SJCRH30 (cell line): ENCODE data around the gene EIF2AK3. TPM values are rescaled to one million over a fixed set of nuclear protein-coding genes. Genes with fewer than 3 reads are reported as not detected.
"Not testable (repeated sequence)": the region's sequence is repeated elsewhere in the genome, so short reads cannot be mapped to it uniquely, and the experiment has no call there.

Source experiments
- DNase-seq, 2 experiments: peaks; one replicate each; pipeline ENCODE4 v3.0.0-alpha.2; 2015 to 2020
- H3K27ac ChIP-seq: fragments of 250-450 bp; sonication (Bioruptor Pico); 2 replicates; pipeline ENCODE4 v1.5.1; 2020; ENCODE audit warnings: mild to moderate bottlenecking, moderate library complexity
- H3K27me3 ChIP-seq: fragments of 250-450 bp; sonication (Bioruptor Pico); 2 replicates; pipeline ENCODE4 v1.5.1; 2020; ENCODE audit warnings: mild to moderate bottlenecking, moderate library complexity
- H3K36me3 ChIP-seq: fragments of 250-450 bp; sonication (Bioruptor Pico); 2 replicates; pipeline ENCODE4 v1.5.1; 2020; ENCODE audit warnings: mild to moderate bottlenecking, moderate library complexity
- H3K4me1 ChIP-seq: fragments of 250-450 bp; sonication (Bioruptor Pico); 2 replicates; pipeline ENCODE4 v1.5.1; 2020; ENCODE audit warnings: mild to moderate bottlenecking, moderate library complexity
- H3K4me3 ChIP-seq: fragments of 250-450 bp; sonication (Bioruptor Pico); 2 replicates; pipeline ENCODE4 v1.5.1; 2020; ENCODE audit warnings: mild to moderate bottlenecking, moderate library complexity
- H3K9me3 ChIP-seq: fragments of 250-450 bp; sonication (Bioruptor Pico); replicated peaks from 2 replicates; pipeline ENCODE4 v1.5.1; 2020; ENCODE audit warnings: mild to moderate bottlenecking, moderate library complexity
- total RNA-seq: library from RNA; depleted of rRNA; stranded (reverse); fragments of >200 nt; shearing (Covaris generic); gene quantifications from 2 replicates; pipeline ENCODE4 v1.2.3, GENCODE V29; 2014

EIF2AK3 gene
- total RNA-seq, 1 experiment from 2014 or later = 20.8 TPM

GRCh38 chr2:88651646-88652045 is 24.4 kb upstream of the EIF2AK3 start:
- no peak for DNase-seq
- H3K27ac ChIP-seq = no peak overlapping the region
- H3K4me3 ChIP-seq = no peak overlapping the region
- no peaks in the 10 kb centered on the region for H3K9me3 ChIP-seq
- no peaks in the 10 kb centered on the region for H3K4me1 ChIP-seq
- no peaks in the 10 kb centered on the region for H3K36me3 ChIP-seq
- no peaks in the 10 kb centered on the region for H3K27me3 ChIP-seq

- H3K36me3 ChIP-seq, H3K9me3 ChIP-seq, H3K27ac ChIP-seq, H3K4me3 ChIP-seq, DNase-seq, H3K27me3 ChIP-seq, H3K4me1 ChIP-seq: not testable (repeated sequence)
Measured at GRCh38 chr2:88645291-88645882, 18.1 kb upstream of the EIF2AK3 start.

- Histone ChIP-seq H3K36me3 (no peaks in the 10 kb centered on the region), H3K4me1 (no peaks in the 10 kb centered on the region)
Measured at GRCh38 chr2:88642278-88642677, 15.0 kb upstream of the EIF2AK3 start.

GRCh38 chr2:88641330-88641729 is 14.1 kb upstream of the EIF2AK3 start:
- no peaks in the 10 kb centered on the region; the same call in 1 of the 2 replicates for H3K9me3 ChIP-seq
- DNase-seq = no peak
- H3K27me3 ChIP-seq = no peaks in the 10 kb centered on the region
- no peaks in the 10 kb centered on the region for H3K36me3 ChIP-seq
- H3K4me3 ChIP-seq = no peak overlapping the region
- H3K4me1 ChIP-seq = no peaks in the 10 kb centered on the region
- no peak overlapping the region for H3K27ac ChIP-seq

More at GRCh38 chr2:88642278-88642677, 15.0 kb upstream of the EIF2AK3 start:
- H3K4me3 ChIP-seq = no peak overlapping the region
- DNase-seq = no peak
- no peaks in the 10 kb centered on the region; the same call in 1 of the 2 replicates for H3K9me3 ChIP-seq
- H3K27ac ChIP-seq = no peak overlapping the region
- no peaks in the 10 kb centered on the region for H3K27me3 ChIP-seq

DNA sequence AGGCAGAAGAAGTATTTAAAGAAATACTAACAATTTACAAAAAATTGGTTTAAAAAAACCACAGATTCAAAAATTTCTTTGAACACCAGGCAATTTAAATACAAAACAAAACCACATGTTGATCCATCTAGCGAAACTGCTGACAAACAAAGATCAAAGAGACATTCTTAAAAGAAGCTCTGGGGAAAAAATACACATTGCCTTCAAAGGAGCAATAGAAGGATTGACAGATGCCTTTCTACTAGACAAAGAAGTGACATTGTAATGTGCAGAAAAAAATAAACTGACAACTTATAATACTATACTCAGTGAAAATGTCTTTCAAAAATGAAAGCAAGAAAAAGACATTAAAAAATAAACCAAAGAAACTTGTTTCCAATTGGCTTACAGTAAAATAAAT is 12.6 kb upstream of the EIF2AK3 start:
- H3K9me3 ChIP-seq = no peaks in the 10 kb centered on the region; the same call in 1 of the 2 replicates
- H3K36me3 ChIP-seq = no peaks in the 10 kb centered on the region
- no peak for DNase-seq
- no peaks in the 10 kb centered on the region for H3K4me1 ChIP-seq
- no peak overlapping the region for H3K27ac ChIP-seq
- no peaks in the 10 kb centered on the region for H3K27me3 ChIP-seq
- H3K4me3 ChIP-seq = no peak overlapping the region

GRCh38 chr2:88638743-88639142 is 11.5 kb upstream of the EIF2AK3 start:
- Histone ChIP-seq H3K4me1 (no peaks in the 10 kb centered on the region), H3K27me3 (no peaks in the 10 kb centered on the region)
- no peak for DNase-seq

GRCh38 chr2:88638123-88638650 is 10.9 kb upstream of the EIF2AK3 start:
- Histone ChIP-seq H3K27ac (no peak overlapping the region), H3K27me3 (no peaks in the 10 kb centered on the region), H3K36me3 (no peaks in the 10 kb centered on the region), H3K9me3 (no peaks in the 10 kb centered on the region; the same call in 1 of the 2 replicates), H3K4me3 (no peak overlapping the region), H3K4me1 (no peaks in the 10 kb centered on the region)
- DNase-seq = no peak

More at GRCh38 chr2:88638743-88639142, 11.5 kb upstream of the EIF2AK3 start:
- Histone ChIP-seq H3K9me3 (no peaks in the 10 kb centered on the region; the same call in 1 of the 2 replicates), H3K36me3 (no peaks in the 10 kb centered on the region), H3K4me3 (no peak overlapping the region), H3K27ac (no peak overlapping the region)

GRCh38 chr2:88637464-88637863 is 10.2 kb upstream of the EIF2AK3 start:
- no peak overlapping the region for H3K4me3 ChIP-seq
- no peak for DNase-seq
- no peaks in the 10 kb centered on the region; the same call in 1 of the 2 replicates for H3K9me3 ChIP-seq
- H3K4me1 ChIP-seq = no peaks in the 10 kb centered on the region
- no peak overlapping the region for H3K27ac ChIP-seq
- no peaks in the 10 kb centered on the region for H3K36me3 ChIP-seq
- no peaks in the 10 kb centered on the region for H3K27me3 ChIP-seq

DNA sequence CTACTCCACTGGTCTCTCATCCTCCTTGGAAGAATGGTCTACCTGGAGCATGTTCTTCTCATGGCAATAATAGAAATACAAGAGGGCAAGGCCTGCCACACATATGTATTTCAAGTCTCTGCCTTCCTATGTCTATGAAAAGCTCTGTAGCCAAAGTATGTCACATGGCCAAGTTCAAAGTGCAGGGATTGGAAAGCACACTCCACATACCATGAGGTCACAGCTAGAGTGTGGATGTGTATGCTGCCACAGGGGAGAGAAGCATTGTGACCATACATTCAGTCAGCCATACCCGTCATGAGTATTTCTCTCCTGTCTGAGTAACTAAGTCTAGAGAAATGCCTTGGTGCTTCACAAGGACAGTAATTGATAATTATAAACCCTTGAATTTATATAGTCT is 8.8 kb upstream of the EIF2AK3 start:
- H3K27ac ChIP-seq = no peak overlapping the region
- H3K9me3 ChIP-seq = no peaks in the 10 kb centered on the region; the same call in 1 of the 2 replicates
- DNase-seq = no peak
- H3K4me1 ChIP-seq = no peaks in the 10 kb centered on the region
- no peaks in the 10 kb centered on the region for H3K36me3 ChIP-seq
- no peaks in the 10 kb centered on the region for H3K27me3 ChIP-seq
- no peak overlapping the region for H3K4me3 ChIP-seq

GRCh38 chr2:88632569-88632968 is 5.3 kb upstream of the EIF2AK3 start:
- no peak overlapping the region for H3K27ac ChIP-seq
- DNase-seq = no peak
- H3K4me1 ChIP-seq = no peaks in the 10 kb centered on the region
- no peaks in the 10 kb centered on the region for H3K9me3 ChIP-seq
- no peaks in the 10 kb centered on the region for H3K36me3 ChIP-seq
- H3K4me3 ChIP-seq = no peak overlapping the region
- H3K27me3 ChIP-seq = no peaks in the 10 kb centered on the region

DNA sequence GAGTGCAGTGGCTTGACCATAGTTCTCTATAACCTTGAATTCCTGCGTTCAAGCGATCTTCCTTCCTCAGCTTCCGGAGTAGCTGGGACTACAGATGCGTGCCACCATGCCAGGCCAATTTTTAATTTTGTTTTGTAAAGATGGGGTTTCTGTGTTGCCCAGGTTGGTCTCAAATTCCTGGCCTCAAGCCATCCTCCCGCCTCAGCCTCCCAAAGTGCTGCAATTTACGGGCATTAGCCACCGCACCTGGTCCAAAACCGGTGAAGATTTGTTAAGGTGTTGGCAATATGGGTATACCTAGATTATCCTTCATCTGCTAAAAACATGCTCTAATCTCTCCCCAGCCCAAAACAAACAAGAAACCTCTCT is 1.3 kb upstream of the EIF2AK3 start:
- DNase-seq = no peak
- no peaks in the 10 kb centered on the region for H3K4me1 ChIP-seq
- no peak overlapping the region; the same call in 1 of the 2 replicates for H3K27ac ChIP-seq
- no peaks in the 10 kb centered on the region for H3K9me3 ChIP-seq
- H3K36me3 ChIP-seq = no peaks in the 10 kb centered on the region
- no peaks in the 10 kb centered on the region for H3K27me3 ChIP-seq
- H3K4me3 ChIP-seq = peak overlapping the region; percentile 62

DNA sequence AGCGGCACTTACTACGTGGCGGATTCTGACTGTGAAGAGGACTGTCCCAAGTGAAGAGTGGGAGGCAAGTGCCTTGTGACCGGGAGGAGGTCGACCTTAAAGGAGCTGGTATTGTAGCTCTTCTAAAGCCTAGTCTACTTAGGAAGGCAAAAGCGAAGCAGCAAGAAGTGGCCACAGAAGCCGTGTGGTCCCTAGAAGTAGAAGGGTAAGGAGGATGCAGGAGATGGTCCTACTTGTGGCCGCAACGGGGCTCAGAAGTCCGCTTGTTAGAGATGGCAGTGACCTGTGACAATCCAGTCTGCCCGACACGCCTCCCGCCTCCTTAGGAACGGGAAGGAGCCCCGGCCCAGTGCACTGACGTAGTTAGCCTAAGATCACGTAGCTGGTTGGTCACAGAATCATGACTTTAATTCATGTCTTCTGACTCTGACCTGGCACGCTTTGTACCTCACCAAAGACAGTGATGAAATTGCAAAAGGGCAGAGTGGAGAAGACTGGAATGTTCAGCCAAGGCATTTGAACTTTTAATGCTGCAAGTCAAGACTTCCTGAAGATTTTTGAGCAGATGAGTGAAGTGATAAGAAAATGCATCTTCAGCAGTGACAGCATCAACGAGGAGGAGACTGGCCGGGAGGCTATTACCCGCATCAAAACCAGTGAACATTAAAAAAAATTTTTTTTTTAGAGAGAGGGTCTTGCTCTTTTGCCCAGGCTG is 749 bp upstream of the EIF2AK3 start:
- DNase-seq = peak; percentile 86 to 89
- H3K27ac ChIP-seq = peak overlapping the region; percentile 66
- no peaks in the 10 kb centered on the region for H3K36me3 ChIP-seq
- peak overlapping the region; percentile 62 for H3K4me3 ChIP-seq
- H3K27me3 ChIP-seq = no peaks in the 10 kb centered on the region
- H3K4me1 ChIP-seq = no peaks in the 10 kb centered on the region
- no peaks in the 10 kb centered on the region for H3K9me3 ChIP-seq

GRCh38 chr2:88626171-88627054 is 851 bp downstream of the EIF2AK3 start:
- peak; percentile 36 to 42 for DNase-seq
- H3K36me3 ChIP-seq = no peaks in the 10 kb centered on the region
- H3K27me3 ChIP-seq = no peaks in the 10 kb centered on the region
- no peaks in the 10 kb centered on the region for H3K4me1 ChIP-seq
- no peaks in the 10 kb centered on the region for H3K9me3 ChIP-seq
- peak overlapping the region; percentile 48; the same call in 1 of the 2 replicates for H3K27ac ChIP-seq
- peak overlapping the region; percentile 85 for H3K4me3 ChIP-seq

DNA sequence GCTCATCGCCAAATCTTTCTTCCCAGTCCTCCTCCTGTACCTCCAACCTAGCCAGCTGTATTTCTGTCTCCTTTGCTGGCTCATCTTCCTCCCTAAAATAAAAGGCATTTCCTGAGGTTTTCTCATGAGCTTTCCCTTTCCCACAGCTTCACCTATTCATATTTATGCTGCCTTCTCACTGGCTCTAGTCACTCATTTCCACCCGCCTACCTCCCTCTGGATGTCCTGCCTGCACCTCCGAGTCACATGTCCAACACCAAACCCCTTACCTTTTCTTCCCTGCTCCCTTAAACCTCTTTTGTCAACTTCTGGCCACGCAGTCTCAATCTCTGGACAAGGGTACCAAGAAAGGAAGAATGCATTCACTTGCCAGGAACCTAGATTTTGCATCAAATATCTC is 2.8 kb downstream of the EIF2AK3 start:
- no peak for DNase-seq
- Histone ChIP-seq H3K27ac (no peak overlapping the region), H3K4me3 (no peak overlapping the region), H3K9me3 (no peaks in the 10 kb centered on the region), H3K36me3 (no peaks in the 10 kb centered on the region), H3K27me3 (no peaks in the 10 kb centered on the region), H3K4me1 (no peaks in the 10 kb centered on the region)
